HG02870 (cell line): ENCODE data around the gene SLC25A42.
"Not testable (repeated sequence)": the region's sequence is repeated elsewhere in the genome, so short reads cannot be mapped to it uniquely, and the experiment has no call there.

ENCODE experiments used
- ATAC-seq: cut with Tn5 transposase; IDR thresholded peaks from one replicate; pipeline ENCODE4 v1.9.1; 2021; ENCODE audit warnings: mild to moderate bottlenecking, moderate library complexity; ENCODE audit not compliant: unreplicated experiment

Gene SLC25A42

DNA sequence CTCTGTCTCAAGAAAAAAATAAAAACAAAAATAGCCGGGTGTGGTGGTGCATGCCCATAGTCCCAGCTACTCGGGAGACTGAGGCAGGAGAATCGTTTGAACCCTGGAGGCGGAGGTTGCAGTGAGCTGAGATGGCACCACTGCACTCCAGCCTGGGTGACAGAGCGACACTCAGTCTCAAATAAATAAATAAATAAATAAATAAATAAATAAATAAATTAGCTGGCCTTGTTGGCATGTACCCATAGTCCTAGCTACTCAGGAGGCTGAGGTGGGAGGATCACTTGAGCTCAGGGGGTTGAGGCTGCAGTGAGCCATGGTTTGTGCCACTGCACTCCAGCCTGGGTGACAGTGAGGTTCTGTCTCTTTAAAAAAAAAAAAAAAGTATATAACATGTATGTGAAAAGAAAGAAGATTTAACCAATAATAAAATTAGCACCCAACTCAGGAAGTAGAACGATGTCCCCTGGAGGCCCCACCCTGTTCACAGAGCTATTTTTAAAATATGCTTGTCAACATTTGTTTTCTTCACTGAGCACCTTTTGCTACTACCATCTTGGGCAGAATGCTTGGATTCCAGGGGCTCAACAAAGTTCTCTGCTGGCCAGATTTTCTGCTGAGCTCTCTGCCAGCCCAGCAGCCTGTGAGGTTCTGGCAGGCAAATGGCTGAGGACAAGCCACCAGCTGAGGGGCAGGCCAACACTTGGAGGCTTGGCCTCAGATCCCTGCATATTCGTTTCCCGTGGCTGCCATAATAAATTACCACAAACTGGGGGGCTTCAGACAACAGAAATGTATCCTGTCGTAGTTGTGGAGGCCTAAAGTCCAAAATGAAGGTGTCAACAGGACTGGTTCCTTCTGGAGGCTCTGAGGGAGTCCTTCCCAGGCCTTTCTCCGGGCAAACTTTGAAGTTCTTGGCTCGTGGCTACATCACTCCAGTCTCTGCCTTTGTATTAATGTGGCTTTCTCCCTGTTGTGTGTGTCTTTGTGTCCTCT lies 5.2 kb downstream of the SLC25A42 start:
- ATAC-seq = no peak

DNA sequence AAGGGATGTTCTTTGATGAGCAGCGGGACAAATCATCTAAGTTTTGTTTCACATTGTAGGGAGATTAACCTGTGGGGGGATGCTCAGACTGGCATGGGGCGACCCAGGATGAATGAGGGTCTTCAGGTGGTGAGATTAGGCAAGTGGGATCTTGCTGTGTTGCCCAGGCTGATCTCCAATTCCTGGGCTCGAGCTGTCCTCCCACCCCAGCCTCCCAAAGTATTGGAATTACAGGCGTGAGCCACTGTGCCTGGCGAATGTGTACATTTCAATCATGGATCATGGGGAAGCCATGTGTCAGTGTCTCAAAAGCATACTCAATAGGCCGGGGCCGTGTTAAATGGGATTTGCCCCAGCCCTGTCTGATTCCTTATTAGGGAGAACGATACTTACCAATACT lies 8.1 kb downstream of the SLC25A42 start:
- no peak for ATAC-seq

DNA sequence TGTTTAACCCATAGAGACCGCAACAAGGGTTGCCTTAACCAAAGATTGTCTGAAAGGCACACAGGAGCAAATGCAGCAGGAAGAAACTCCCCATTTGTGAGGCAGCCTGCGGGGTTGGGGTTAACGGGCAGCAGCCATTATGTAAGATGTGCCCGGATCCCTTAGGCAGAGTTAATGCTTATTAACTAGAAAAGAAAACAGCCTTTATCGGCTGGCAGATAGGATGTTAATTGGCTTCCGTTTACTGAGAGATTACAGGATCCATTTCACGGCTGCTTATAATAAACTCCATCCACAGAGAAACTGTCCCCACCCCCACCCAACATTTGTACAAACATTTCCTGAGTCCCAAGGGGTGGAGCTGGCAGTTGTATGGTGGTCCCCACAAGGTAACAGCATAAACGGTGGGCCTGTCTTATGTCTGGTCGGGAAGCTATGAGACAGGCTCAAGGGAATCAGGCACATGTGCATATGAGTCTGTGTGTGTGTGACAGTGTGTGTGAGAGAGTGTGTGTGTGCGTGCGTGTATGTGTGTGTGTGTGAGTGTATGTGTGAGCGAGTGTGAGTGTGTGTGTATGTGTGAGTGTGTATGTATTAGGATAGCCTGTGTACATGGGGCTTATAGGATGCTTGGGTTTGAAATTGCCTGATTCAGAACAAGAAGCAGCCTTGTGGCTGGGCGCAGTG lies 10.5 kb downstream of the SLC25A42 start:
- no peak for ATAC-seq

DNA sequence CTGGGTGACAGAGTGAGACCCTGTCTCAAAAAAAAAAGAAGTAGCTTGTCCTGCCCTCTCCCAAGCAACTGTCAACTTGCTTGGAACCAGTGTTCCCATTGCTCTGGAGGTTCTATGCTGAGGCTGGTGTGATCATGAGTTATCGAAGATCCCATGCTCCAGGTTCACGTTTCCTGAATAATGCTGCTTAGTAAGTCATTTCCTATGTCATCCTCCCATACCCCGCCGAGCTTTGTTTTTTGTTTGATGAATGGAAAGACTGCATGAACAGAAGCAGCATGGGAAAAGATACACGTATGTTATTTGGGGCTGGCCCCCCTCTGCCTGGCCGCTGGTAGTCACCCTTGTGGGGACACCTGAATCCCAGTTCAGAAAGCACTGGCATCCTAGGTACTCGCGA lies 11.3 kb downstream of the SLC25A42 start:
- ATAC-seq = no peak

DNA sequence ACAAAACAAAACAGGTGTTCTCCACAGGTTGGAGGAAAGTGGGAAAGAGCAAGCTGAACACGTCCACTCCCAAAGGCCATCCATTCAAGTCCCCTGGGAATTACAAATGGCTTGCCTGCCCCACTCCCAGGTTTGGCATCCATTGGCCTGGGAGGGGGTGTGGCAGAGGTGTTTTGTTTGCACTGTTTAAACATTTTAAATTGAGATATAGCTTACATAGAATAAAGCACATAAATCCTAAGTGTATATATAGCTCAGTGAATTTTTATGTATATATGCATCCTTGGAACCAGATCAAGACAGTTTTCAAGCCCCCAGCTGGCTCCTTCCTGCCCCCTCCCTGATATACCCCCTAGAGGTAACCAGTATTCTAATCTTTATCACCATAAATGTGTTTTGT lies 12.7 kb downstream of the SLC25A42 start:
- no peak for ATAC-seq

DNA sequence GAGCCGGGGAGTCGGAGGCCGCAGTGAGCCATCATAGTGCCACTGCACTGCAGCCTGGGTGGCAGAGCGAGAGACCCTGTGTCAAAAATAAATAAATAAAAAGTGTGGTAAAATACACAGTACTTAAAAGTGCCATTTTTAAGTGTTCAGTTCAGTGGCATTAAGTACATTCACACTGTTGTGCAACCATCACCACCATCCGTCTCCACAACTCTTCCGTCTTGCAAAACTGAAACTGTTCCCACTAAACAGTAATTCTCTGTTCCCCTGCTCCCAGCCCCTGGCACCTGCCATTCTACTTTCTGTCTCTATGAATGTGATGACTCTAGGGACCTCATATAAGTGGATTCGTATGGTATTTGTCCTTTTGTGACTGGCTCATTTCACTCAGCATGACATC lies 13.3 kb downstream of the SLC25A42 start:
- ATAC-seq = no peak

DNA sequence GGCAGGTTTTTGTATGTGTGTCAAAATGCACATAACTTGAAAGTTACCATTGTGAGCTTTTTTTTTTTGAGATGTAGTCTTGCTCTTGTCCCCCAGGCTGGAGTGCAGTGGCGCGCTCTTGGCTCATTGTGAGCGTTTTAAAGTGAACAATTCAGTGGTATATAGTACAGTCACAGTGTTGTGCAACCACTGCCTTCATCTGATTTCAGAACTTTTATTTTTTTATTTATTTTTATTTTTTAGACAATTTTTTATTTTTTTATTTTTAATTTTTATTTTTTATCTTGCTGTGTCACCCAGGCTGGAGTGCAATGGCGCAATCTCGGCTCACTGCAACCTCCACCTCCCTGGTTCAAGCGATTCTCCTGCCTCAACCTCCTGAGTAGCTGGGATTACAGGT lies 15.0 kb downstream of the SLC25A42 start:
- ATAC-seq = no peak

DNA sequence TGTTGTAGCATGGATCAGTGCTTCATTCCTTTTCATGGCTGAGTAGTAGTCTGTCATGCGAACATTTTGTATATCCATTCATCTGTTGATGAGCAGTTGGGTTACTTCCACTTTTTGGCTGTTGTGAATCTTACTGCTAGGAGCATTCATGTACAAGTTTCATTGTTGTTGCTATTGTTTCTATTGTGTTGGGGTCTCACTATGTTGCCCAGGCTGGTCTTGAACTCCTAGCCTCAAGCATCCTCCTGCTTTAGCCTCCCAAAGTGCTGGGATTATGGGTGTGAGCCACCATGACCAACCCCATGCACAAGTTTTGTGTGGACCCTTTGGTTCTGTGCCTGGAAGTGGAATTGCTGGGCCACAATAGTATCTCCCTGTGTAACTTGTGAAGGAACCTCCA lies 15.8 kb downstream of the SLC25A42 start:
- no peak for ATAC-seq

DNA sequence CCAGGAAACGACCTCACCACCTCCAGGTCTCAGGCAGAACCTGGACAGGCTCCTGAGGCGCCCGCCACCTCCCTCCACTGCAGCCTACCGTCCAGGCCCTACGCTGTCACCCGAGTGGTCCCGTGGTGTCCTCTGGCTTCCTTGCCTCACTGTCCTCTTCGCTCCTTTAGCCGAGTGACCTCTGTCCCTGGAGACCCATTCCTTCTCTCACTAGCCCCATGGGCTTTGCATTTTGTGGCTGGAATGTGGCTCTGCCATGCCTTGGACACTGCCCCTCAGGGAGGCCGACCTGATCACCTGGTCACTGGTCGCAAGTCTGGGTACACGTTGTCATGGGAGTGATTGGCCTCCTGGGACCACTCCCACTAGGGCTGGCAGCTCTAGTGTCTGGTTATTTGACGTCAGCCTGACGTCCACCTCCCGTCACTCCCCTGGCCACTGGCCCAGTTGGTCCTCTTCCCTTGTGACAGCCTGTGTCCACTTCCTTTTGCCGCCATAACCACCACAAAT lies 17.9 kb downstream of the SLC25A42 start:
- no peak for ATAC-seq

DNA sequence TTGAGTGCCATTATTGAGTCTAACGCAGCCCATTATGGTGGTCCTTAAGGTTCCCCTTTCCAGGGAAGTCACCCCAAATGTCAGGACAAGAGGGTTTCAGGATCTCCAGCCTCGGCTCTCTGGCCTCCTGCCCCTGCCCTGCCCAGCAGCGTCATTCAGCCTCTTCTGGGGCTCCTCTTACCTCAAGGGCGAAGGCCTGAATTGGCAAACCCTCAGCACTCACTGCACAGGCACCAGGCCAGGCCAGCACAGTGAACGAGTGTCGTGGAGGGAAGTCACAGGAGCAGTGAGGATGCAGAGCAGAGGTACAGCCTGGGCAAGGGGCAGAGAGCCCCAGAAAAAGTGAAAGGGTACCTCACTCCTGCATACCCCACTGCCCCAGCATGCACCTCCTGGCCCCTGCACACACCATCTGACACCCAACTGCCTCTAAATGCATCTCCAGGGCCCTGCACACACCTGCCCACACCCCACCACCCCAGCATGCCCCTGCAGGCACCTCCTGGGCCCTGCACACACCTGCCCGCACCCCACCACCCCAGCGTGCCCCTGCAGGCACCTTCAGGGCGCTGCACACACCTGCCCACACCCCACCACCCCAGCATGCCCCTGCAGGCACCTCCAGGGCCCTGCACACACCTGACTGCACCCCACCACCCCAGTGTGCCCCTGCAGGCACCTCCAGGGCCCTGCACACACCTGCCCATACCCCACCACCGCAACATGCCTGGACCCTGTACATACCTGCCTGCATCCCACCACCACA lies 19.8 kb downstream of the SLC25A42 start:
- no peak for ATAC-seq

DNA sequence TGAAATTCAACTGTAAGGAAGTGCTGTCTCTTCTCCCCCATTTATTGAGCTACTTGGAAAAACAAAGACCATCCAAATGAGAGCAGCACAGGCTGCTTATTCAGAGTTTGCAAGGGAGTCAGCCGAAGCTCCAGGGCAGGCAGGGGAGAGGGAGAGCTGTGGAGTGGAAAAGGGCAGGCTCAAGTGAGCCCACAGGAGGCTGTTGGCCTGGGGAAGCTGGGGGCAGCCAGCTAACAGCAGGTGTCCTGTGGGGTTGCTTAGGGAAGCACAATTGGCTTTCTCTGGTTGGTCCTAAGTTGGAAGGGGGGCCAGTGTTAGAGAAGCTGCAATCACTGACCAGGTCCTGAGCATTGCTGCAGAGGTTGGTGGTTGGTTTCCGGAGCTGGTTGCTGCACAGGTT lies 23.9 kb downstream of the SLC25A42 start:
- ATAC-seq = no peak

DNA sequence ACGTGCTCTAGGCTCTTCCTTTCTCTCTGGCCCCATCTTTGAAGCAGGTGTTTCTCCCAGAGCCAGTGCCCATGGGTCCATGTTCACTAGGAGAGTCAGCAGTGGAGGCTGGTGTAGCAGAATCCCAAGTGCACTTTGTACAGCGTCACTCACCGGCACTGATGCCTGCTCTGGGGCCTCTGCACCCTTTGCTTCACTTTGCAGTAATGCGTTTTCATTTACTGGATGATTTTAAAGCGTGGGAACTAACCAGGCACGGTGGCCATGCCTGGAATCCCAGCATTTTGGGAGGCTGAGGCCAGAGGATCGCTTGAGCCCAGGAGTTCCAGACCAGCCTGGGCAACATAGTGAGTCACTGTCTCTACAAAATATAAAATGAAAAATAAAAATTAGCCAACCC lies 30.7 kb downstream of the SLC25A42 start:
- no peak for ATAC-seq

DNA sequence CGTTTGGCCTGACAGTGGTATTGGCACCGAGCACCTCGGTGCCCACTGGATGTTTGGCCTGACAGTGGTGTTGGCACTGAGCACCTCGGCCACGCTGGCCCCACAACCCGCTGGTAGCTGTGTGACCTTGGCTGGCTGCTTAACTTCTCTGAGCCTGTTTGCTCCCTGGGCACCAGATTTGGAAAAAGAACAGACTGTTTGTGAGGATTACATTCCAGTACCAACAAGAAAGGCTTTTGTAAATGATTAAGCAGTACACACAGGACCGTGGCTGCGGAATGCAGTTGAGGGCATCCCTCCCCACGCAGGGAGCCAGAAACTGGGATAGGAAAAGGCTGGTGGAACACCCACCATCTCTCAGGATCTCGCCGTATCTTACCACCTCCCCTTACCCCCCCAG lies 31.9 kb downstream of the SLC25A42 start:
- no peak for ATAC-seq

DNA sequence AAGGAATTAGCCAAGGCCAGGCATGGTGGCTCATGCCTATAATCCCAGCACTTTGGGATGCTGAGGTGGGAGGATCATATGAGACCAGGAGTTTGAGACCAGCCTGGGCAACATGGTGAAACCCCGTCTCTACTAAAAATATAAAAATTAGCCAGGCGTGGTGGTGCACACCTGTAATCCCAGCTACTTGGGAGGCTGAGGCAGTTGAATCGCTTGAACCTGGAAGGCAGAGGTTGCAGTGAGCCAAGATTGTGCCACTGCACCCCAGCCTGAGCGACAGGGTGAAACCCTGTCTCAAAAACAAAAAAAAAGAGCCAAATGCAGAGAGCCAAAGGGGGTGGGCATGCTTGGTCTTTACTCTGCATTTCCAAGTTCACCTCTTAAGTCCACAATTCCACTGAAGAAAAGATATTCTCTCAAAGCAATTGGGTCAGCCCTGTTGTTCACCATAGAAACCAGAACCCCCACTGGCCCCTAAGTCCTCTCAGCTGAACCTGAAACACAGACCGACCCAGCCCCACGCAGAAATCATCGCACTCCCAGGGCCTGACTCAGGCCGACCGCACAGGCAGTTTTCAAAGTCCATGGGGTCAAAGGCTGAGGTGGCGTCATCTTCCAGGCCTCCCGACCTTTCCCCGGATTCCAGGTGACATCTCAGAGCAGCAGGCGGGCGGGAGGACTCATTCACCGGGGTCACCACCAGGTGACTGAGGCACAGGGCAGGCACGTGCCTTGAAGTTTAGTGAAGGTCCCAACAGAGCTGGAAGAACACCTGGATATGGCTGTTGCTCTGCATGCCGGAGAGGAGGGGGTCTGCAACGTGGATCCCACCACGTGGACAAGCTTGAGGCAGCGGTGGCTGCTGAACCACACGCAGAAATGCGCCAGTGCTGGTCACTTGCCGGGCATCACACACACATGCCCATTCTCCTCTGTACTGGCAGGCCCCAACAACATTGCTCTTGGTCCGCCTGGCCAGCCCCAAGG lies 33.1 kb downstream of the SLC25A42 start:
- ATAC-seq = no peak

DNA sequence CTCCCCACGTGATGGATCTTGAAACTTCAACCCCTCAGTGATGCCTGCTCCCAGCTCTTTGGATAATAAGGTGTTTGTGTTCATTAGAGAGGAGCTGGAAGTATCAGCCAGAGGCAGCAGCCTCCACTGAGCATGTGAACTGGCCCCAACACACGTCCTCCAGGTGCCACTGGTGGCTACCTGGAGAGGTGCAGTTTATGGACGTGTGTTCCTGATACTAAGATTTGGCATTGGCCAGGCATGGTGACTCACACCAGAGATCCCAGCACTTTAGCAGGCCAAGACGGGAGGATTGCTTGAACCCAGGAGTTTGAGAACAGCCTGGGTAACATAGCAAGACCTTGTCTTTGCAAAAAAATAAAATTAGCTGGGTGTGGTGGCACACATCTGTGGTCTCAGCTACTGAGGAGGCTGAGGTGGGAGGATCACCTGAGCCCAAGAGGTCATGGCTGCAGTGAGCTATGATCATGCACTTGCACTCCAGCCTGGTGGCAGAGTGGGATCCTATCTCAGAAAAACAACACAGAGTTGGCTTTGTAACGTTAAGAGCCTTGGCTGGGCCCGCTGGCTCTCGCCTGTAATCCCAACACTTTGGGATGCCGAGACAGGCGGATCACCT lies 34.4 kb downstream of the SLC25A42 start:
- no peak for ATAC-seq

DNA sequence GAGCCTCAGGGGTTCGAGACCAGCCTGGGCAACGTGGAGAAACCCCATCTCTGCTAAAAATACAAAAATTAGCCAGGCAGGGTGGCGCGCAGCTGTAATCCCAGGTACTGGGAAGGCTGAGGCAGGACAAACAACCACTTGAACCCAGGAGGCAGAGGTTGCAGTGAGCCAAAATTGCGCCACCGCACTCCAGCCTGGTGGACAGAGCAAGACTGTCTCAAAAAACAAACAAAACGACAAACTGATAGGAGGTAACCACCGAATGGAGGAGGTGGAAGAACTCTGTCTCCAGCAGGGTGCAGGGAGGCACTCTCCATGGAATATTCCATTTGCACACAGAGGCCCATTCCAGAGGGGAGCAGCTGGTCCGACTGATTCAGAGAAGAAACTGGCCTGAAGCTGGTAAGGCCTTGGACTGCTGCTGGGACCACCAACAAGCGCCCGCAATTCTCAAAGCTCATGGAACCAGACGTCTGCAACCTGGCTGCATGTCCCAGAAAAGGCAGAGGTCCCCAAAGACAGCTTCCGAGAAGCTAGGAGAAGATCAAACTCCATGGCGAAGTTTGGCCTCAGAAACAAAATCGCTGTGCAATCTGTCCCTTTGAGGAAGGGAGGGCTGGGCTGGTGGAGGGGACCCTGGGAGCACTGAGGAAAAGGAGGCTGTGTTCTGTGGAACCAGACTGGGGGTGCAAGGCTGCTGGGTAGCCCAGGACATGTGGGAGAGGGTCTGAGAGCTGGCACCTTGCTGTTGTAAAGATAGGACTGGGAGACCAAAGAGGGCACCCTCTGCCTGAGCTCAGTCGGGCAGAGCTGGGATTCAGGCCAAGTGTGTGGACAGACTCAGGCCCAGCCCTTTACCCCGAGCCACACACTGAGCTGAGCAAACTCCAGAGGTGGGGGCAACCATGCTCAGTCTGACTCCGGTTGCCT lies 35.2 kb downstream of the SLC25A42 start:
- ATAC-seq = no peak

DNA sequence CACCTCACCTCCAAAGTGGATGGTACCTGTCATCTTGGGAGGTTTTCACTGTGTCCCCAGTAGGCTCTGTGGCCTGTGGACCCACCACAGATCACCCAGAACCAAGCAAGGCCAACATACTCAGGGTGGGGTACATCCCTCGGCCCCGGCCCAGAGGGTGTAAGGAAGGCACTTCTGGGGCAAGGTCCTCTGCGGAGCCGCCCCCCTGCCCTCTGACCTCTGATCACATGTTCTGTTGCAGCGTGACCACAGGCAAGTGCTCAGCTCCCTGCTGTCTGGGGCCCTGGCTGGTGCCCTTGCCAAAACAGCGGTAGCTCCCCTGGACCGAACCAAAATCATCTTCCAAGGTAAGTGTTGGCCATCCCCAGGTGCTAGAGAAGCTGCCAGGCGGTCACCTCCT lies 37.7 kb downstream of the SLC25A42 start:
- ATAC-seq = no peak

DNA sequence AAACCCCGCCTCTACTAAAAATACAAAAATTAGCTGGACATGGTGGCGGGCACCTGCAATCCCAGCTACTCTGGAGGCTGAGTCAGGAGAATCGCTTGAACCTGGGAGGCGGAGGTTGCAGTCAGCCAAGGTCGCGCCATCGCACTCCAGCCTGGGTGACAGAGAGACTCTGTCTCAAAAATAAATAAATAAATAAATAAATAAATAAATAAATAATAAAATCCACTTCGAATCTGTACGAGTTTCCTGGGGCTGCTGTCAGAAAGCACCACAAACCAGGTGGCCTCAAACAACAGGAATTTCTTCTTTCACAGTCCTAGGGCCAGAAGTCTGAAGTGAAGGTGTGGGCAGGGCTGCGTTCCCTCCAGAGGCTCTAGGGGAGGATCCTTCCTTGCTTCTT lies 38.8 kb downstream of the SLC25A42 start:
- ATAC-seq = not testable (repeated sequence)

DNA sequence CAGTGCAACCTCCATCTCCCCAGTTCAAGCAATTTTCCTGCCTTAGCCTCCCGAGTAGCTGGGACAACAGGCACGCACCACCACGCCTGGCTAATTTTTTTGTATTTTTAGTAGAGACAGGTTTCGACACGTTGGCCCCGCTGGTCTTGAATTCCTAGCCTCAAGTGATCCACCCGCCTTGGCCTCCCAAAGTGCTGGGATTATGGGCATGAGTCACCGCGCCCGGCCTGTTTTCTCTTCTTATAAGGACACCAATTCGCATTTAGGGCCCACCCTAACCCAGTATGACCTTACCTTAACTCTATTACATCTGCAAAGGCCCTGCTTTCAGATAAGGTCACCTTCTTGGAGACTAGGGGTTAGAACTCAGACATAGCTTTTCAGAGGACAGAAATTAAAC lies 39.4 kb downstream of the SLC25A42 start:
- no peak for ATAC-seq
